Endometrial microvascular endothelial cells (primary cell): ENCODE data around the gene SYPL2. TPM values are rescaled to one million over a fixed set of nuclear protein-coding genes. Genes with fewer than 3 reads are reported as not detected.
"Not testable (repeated sequence)": the region's sequence is repeated elsewhere in the genome, so short reads cannot be mapped to it uniquely, and the experiment has no call there.

ENCODE experiments used
- in situ Hi-C: cut with HindIII; loops from 2 replicates; pipeline ENCODE4 v1.10.0; 2017; ENCODE audit warnings: low sequenced_read_pairs, low pct_unique_long_range_greater_than_20kb; ENCODE audit errors: inconsistent ontology term
- total RNA-seq: library from RNA; depleted of rRNA; stranded (reverse); fragments of >200 nt; gene quantifications from one replicate; pipeline ENCODE4 v1.2.3, GENCODE V29; 2015; ENCODE audit errors: inconsistent ontology term

The SYPL2 gene
- total RNA-seq: 0.37 TPM

DNA sequence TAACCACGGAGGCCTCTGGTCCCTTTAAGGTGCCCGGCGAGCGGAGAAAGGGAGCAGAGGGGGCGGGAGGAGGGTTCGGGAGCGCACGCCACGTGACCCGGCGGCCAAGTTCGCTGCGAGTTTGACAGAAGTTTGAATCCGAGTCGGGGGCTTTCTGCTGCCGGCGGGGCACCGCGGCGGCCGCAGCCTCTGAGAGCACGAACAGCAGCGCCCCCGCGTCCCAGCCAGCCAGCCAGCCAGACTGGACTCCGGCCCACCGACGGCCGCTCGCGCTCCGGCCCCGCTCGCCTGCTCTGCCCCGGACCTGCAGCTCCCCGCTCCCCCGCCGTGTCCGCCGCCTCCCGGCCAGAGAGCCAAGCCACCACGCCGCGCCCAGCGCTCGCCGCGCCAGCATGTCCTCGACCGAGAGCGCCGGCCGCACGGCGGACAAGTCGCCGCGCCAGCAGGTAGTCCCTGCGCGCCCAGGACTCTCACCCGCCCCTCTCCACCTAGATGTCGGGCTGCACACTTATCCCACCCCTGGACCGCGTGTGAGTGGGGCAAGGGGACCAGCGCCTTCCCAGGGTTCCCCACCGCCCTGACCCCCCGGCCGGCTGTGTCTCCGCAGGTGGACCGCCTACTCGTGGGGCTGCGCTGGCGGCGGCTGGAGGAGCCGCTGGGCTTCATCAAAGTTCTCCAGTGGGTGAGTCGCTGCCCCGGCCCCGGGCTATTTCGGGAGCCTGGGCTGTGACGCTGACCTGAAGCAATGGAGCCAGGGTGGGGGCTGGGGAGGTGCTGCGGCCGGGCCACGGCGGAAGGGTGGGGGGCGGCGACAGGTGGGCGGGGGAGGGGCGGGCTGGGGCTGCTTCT lies at the start of gene SYPL2:
Gene SYPL2, plus strand, starts transcription at position 95 of the 849 bp plus-strand sequence. Its CDS starts 298 bp downstream, at position 393.
- in situ Hi-C loops: no loop called here

DNA sequence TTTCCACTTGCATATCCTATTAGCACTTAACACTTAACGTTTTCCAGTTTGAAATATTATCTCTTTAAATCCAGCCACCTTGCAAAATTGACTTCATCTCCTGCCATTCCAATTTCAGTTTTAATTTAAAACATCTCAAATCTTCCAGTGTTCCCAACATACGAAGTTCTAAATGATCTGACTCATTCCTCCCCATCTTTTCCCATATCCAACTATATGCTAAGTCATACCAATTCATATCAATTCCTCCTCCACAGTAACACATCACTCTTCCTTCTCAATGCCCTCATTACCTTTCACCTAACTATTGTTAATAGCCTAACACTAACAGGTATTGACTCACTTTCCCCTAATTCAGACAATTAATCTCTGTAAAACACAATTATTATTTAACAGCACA lies 42.8 kb upstream of the SYPL2 start:
- in situ Hi-C loops: no loop called here

DNA sequence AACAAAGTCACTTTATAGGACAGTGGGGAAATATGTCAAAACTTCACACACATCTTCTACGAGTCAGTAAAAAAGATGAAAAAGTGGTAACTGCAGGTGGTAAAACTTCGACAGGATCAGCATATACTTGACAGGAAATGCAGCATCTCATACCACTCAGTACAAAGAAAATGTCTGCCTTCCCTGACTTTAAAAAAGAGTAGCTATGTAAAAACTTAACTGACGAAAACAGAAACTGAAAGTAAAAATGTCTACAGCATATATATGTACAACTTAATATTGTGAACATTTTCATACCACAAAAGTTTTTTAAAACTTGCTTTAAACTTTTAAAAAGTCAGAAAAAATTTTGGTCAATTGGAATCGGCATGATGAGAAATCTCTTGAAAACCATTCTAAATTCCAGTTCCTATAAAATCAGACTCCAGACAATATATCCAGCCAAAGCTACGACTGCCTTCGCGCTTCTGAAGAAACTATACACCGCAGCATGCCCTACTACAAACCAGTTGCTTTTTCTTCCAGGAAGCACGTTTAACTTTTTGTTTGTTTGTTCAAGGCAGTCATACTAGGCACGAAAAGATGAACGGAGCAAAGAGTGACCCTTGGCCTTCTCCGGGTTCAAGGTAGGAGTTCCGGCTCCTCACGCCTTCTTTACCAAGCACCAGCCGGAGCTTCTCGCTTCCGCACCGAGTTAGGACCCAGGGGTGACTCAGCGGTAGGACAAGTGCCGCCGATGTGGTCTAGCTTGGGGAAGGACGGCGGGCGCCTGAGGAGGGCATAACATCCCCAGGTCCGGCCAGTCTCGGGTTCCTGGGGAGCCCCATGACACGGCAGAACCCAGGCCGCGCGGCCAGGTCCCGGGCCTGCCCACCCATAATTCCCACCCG lies 40.7 kb upstream of the SYPL2 start:
- in situ Hi-C loops: no loop called here

DNA sequence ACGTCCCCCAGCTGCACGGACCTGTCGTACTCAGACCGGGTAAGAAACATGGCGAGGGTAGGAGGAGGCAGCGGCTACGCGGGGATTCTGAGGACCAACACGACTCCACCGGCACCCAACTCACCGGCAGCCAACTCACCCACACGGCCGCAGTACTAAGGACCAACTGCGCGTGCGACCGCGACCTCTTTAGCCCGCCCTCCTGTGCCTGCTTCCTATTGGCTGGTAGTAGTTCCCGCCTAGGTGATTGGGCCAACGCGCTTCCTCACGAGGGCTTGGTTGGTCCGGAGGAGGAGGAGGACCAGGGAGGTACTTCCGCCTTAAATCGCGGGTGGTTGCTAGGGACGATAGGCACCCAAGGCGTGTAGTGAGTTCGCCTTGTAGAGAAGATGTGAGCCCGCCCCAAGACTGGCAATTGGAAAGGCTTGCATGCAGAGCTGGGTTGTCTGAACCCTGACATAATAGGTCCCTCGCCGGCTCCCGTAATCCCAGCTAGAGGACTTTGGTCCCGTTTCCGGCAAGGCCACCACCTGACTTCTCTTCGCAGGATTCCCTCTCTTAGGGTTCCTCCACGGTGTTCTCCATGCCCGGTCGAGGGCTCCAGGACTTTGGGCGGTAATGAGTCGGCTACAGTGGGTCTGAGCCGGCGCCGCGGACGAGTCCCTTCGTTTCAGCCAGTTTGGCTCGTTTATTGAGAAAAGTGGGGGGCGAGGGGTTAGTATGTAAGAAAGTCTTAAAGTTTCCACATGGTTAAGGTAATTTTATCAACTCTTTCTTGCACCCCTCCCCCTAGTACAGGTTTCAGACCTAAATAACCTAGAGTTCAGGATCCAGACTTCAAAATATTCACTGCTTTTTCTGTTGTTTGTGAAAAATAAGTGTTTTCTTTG lies 39.8 kb upstream of the SYPL2 start, which contains the start of gene PSMA5:
Gene PSMA5, minus strand, starts transcription at position 168 of the 890 bp plus-strand sequence. Its CDS starts 118 bp downstream, at position 50.
- in situ Hi-C loops: no loop called here

DNA sequence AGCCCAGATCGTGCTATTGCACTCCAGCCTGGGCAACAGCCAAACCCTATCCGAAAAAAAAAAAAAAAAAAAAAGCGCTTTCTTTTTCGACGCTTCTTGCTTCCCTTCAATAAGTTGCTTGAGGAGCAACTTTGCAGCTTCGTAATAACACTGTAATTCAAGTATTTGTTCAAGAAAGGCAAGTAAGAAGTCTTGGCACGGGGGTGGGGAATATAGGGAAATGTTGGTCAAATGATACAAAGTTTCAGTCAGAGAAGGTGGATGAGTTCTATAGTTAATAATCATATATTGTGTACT lies 39.2 kb upstream of the SYPL2 start:
- in situ Hi-C loops: no loop called here

DNA sequence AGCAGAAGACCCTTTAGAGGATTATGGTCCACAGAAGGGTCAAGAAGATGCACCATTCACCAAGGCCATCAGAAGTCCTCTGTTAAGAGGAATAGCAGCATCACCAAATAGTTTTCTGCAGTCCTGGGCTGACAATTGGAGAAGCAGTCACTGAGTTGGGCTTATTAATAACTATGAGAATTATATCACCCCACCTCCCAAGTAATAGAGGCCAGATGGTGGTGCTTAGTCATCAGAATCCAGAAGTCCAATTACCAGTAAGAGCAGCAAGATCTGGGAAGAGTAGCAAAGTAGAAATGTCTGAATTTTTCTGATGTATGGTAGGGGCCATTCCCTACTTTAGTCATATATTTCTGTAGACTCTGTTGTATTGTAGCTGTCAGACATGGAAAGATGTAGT lies 34.0 kb upstream of the SYPL2 start:
- in situ Hi-C loops: no loop called here

DNA sequence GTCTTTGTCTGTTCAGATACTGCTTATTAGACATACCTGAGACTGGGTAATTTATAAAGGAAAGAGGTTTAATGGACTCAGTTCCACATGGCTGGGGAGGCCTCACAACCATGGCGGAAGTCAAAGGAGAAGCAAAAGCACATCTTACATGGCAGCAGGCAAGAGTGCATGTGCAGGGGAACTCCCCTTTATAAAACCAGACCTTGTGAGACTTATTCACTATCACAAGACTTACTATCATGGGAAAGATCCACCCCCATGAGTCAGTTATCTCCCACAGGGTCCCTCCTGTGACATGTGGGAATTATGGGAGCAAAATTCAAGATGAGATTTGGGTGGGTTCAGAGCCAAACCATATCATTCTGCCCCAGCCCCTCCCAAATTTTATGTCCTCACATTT lies 33.0 kb upstream of the SYPL2 start:
- in situ Hi-C loops: no loop called here

DNA sequence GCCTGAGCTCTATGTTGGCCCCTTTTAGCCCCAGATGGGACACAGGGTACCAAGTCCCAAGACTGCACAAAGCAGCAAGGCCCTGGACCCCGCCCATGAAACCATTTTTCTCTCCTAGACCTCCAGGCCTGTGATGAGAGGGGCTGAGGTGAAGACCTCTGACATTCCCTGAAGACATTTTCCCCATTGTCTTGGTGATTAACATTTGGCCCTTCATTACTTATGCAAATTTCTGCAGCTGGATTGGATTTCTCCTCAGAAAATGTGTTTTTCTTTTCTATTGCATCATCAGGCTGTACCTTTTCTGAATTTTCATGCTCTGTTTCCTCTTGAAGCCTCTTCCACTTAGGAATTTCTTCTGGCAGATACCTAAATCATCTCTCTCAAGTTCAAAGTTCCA lies 31.9 kb upstream of the SYPL2 start:
- in situ Hi-C loops: no loop called here

DNA sequence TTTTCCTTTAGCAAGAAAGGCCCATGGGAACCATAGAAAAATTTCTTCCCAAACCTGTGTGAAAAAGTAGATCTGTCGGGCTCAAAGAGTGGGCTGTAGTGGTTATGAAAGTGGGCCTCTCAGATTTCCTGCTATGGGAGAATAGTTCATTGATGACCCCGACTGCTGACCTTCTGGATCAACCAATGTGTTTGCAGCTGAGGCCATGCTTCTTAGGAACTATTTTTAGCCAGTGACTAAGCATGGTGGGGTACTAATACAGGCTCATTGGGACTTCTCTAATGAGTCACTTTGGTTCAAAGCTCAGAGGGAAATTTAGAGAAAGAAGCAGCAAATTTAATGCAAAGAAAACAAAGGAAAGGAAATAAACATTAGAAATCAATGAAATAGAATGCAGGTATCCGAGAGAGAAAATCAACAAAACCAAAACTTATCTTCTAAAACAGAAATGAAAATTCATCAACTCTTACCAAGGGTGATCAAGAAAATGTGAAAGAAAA lies 27.5 kb upstream of the SYPL2 start:
- in situ Hi-C loops: no loop called here

DNA sequence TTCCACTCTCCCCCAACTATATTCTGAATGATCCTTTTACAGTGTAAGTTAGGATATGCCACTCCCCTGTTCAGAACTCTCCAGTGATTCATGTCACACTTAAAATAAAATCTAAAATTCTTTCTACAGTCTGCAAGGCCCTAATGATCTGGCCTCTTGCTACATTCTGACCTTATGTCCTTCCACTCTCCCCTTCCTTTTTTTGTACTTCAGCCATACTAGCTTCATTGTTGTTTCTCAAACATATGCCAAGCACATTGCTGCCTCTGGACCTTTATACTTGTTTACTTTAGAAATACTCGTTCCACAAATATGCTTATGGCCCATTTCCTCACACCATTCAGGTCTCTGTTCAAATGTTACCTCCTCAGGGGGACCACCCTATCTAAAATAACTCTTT lies 25.3 kb upstream of the SYPL2 start:
- in situ Hi-C loops: no loop called here

DNA sequence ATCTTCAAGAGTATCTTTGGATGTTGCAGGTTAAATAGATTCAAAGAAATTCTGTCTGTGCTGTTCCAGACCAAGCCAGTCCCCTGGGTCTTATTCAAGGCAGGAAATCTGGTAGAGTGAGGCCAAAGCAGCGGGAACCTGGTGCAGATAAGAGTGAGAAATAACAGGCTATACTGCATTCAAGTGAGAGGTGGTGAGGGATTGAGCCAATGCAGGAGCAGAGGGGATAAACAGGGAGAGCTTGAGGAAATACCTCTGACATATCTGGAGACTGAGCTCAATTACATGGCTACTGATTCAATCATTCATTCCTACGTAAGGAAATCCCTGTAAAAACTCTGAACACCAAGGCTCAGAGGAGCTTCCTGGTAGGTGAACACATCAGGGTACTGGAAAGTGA lies 22.9 kb upstream of the SYPL2 start:
- in situ Hi-C loops: no loop called here

DNA sequence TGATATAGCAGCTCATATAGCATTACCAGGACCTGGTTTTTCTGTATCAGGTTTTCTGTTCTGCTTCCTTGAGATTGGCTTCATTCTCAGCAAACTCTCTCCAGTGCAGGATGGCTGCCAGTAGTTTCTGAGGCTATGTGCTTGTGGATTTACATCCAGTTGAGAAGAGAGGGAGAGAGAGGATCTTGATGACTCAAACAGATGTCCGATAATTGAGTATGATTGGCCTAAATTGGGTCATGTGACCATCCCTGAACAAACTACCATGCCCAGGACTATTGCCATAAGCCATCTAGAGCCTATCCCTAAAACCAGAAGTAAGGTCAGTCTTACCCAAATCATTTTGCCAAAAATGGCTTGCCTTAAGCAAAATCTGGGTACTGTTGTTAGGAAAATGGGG lies 22.0 kb upstream of the SYPL2 start:
- in situ Hi-C loops: no loop called here

DNA sequence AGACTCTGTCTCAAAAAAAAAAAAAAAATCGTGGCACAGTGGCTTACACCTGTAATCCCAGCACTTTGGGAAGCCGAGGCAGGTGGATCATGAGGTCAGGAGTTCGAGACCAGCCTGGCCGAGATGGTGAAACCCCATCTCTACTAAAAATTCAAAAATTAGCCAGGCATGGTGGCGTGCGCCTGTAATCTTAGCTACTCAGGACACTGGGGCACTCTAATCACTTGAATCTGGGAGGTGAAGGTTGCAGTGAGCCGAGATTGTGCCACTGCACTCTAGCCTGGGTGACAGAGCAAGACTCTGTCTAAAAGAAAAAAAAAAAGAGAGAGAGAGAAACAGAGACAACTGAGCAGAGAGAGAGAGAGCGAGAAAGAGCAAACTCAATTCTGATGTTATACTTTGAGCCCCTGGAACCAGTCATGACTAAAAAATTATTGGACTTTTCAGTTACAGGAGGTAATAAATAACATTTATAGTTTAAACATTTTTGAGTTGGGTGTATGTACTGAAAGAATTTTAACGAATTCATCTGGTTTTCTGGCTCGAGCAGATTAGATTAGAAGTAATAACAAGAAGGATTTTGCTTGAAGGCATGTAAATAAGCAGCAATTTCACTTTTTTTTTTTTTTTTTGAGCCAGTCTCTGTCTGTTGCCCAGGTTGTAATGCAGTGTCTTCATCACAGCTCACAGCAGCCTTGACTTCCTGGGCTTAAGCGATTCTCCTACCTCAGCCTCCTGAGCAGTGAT lies 20.2 kb upstream of the SYPL2 start:
- in situ Hi-C loops: not testable (repeated sequence)

DNA sequence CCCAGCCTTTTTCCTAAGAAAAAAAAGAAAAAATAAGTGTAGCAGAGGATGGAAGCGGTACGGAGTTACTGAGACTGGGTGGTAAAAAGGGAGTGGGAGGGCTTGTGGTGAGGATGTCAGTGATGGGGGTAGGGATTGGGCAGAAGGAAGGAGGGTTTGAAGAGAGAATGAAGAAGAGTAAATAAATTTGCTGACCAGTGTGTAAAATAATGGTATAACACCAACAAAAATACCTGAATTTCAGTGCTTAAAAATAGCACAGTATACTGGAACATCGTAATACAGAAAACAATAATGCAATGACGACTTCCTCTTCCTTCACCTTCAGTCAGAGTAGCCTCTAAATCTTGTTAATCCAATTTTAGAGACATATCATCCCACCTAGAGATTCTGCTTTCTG lies 18.8 kb upstream of the SYPL2 start:
- in situ Hi-C loops: no loop called here

DNA sequence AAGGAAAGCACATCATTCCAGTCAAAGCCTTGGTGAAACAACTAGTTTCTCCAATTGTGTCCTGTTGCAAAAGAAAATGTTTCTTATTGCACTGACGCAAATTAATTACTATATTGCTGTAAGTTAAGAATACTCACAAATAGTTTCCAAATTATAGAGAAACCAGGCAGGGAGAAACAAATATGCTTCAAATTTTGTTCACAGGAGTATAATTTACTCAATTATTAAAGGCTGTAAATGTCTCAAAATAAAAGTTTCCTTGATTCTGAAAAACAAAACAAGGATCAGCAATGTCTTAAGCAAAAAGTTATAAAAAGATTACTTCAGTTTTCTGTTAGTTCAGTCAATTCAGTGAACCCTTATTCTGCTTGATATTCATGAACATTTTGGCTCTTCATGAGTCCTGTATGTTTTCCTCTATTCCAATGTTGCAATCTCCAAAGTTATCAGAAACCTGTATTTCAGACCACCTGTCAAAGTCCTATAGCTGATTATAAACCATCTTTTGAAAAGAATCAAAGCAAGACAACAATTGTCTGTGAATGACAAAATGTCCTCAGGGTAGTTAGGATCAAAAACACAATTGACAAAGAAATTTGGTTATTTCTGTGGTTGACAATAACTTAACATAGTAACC lies 11.7 kb upstream of the SYPL2 start:
- in situ Hi-C loops: no loop called here

DNA sequence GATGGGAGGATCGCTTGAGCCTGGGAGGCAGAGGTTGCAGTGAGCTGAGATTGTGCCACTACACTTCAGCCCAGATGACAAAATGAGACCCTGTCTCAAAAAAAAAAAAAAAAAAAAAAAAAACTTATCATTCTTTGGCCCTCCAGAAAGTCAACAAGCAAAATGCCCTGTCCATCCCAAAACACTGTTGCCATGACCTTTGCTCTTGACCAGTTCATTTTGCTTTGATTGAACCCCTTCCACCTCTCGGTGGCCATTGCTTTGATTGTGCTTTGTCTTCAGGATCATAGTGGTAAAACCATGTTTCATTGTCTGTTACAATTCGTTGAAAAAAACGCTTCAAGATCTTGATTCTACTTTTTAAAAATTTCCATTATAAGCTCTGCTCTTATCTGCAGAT lies 8.5 kb upstream of the SYPL2 start:
- in situ Hi-C loops: no loop called here

DNA sequence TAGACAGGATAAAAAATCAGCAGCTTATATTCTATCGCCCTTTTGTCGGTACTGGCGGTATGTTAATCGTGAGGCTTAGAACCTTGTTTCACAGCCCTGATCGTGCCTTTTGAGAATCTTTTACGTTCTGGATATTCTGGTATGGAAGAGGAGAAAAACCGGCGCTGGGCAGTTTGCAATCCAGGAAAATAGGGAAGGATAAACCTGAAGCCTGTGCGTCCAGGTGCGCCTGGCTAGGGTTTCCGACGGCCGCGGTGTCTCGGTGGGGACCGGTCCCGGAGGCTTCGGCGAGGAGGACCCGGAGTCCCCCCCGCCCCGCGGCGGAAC lies 258 bp upstream of the SYPL2 start:
- in situ Hi-C loops: no loop called here

DNA sequence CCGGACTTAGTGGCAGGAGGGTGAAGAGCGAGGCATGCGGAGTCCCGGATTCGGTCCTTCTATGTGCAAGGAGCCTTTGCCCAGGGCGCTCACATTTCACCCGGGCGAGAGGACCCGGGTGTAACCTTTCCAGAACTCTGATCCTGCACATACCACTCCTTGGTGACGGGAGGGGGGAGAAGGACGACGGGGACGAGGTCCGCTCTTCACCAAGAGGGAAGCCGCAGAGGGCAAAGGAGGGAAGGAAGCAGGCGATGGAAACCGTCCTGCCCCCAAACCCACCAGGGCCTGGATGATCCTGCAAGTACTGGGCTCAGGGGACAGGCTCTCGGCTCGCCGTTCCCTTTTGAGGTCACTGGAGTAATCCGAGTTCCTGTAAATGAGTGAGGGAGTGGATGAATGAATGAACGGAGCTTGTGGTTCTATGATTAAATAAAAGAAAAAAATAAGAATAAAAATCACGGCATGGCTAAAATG lies 993 bp downstream of the SYPL2 start:
- in situ Hi-C loops: no loop called here
